ENCODE results near the gene ZBTB16. TPM values are rescaled to one million over a fixed set of nuclear protein-coding genes. Genes with fewer than 3 reads are reported as not detected.

Gene ZBTB16
- total RNA-seq, 2 donors from 2014 or later, result 6.1 to 10.6 TPM

DNA sequence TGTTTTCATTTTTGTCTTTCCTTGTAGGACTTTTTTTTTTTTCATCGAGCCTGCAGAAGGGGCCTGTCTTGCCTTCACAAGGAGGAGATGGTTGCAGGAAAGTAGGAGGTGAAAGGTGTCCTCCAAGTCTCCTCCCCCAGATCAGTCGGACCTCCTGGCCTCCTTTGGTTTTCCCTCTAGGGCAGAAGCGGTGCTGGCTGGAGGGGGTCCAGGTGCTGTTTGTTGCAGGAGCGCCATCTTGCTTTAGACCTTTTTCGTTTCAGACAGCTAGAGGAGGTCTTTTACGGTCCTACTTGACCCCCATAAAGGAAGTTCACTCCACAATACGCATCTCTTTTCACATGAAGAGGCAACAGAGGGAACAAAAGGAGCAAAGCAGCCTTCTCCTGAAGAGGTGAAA, 66.0 kb downstream of the ZBTB16 start:
- H3K36me3 Mint-ChIP-seq (ENCODE audit: low read depth), result no peaks in the 10 kb centered on the region

DNA sequence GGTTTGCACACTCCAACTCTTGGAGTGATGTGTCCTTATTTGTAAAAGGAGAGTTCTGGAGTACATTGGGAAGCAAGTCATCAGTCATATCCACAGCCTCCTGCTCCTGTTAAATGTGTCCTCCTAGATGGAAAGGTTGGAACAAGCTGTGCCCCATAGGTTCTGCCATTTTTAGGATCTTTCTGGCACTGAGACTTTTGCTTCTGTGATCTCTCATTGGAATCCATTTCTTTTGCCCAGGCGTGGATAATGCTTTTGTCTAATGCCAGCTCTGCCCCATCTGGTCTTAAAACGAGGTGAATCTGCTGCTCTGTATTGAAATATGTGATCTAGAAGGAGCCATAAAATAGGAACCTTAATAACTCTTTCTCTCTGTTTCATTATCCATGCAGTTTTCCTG, 66.4 kb downstream of the ZBTB16 start:
- no peaks in the 10 kb centered on the region for H3K27me3 Mint-ChIP-seq
- peaks cover 6% of the 10 kb centered on the region for H3K4me1 Mint-ChIP-seq
- no peaks in the 10 kb centered on the region for H3K36me3 Mint-ChIP-seq (ENCODE audit: low read depth)
- H3K4me3 Mint-ChIP-seq, result no peak overlapping the region
- ATAC-seq (replicated peaks), result no peak
- no peak overlapping the region for H3K27ac Mint-ChIP-seq
- no peaks in the 10 kb centered on the region for H3K9me3 Mint-ChIP-seq

More for the DNA sequence above, 66.0 kb downstream of the ZBTB16 start:
- Mint-ChIP-seq H3K27ac (no peak overlapping the region), H3K4me1 (peaks cover 6% of the 10 kb centered on the region), H3K9me3 (no peaks in the 10 kb centered on the region), H3K27me3 (no peaks in the 10 kb centered on the region), H3K4me3 (no peak overlapping the region)
- no peak for ATAC-seq (replicated peaks)

DNA sequence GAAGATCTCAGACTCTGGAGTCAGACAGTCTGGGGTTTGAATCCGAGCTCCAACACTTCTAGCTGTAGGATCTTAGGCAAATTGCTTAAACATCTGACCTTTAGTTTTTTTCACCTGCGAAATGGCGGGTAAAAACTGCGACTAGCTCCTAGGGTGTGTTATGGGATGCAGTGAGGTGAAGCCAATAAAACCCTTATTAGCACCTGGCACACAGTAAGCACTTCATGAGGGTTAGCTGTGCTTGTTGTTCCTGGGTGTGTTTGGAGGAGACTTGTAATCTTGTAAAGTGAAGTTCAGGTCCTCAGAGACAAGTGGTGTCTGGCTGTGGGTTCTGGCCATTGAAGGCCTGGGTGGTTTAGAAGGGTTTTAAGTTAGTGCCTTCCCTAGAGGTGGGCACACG, 68.9 kb downstream of the ZBTB16 start:
- ATAC-seq (replicated peaks), result no peak
- H3K9me3 Mint-ChIP-seq, result no peaks in the 10 kb centered on the region
- H3K27me3 Mint-ChIP-seq, result no peaks in the 10 kb centered on the region
- no peak overlapping the region for H3K4me3 Mint-ChIP-seq
- H3K36me3 Mint-ChIP-seq (ENCODE audit: low read depth), result no peaks in the 10 kb centered on the region
- no peak overlapping the region for H3K27ac Mint-ChIP-seq
- peaks cover 12% of the 10 kb centered on the region for H3K4me1 Mint-ChIP-seq

DNA sequence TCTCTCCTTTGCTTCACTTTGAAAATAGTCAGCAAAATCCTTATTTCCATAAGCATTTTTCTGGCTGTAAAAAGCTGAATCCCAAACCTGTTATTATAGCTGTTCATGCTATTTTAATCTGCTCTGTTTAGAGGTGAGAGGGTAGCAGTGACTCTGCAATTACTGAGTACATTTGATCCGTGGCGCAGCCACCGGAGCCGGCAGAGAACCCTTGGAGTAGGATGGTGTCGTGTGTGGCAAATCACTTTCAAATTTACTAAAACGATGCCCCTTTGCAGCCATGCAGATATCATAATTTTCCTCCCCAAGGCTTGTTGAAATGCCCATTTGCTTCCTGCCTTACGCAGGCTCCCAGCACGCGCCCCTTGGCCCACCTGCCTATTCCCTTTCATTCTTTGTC, 69.6 kb downstream of the ZBTB16 start:
- Mint-ChIP-seq H3K27me3 (no peaks in the 10 kb centered on the region), H3K36me3 (ENCODE audit: low read depth) (no peaks in the 10 kb centered on the region), H3K9me3 (no peaks in the 10 kb centered on the region), H3K27ac (no peak overlapping the region), H3K4me3 (no peak overlapping the region), H3K4me1 (peaks cover 12% of the 10 kb centered on the region)
- no peak for ATAC-seq (replicated peaks)

DNA sequence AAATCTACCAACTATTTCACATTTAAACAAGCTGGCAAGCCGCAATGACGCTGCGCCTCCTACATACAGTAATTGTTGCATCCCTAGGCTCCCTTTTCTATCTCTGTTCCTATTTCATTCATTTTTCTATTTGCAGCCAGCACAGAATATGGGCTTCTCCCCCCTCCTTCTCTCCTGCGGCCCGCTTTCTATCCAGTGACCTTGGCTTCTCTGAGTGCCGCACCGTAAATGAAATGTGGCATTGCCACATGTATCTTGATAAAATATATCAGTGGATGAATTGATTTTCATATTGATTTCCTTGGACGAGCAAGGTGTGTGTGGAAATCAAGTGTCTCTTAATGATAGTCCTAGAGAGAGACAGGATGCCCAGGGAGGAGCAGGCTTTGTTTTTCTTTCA, 70.2 kb downstream of the ZBTB16 start:
- Mint-ChIP-seq H3K36me3 (ENCODE audit: low read depth) (no peaks in the 10 kb centered on the region), H3K27me3 (no peaks in the 10 kb centered on the region), H3K4me3 (no peak overlapping the region), H3K27ac (no peak overlapping the region), H3K9me3 (no peaks in the 10 kb centered on the region), H3K4me1 (peaks cover 12% of the 10 kb centered on the region)
- no peak for ATAC-seq (replicated peaks)

DNA sequence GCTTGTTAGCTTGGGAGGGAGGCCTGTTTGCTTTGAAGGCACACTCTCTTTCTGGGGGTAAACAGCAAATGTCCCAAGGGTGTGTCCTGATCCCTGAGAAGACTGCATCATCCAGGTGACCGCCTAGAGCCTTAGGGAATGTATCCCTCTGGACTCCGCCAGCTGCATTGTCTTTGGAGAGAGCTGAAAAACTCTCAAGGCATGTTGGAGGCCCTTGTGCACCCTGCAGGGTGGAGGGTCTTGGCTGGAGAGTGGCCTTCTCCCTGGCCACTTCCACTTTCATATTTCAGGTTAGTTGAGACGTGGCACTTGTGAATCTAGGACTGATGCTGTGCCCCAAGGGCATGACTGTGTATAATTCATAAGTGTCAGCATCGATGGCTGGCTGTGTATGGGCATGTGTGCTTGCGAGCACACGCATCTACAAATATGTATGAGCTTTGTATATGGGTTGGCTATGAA, 70.6 kb downstream of the ZBTB16 start:
- Mint-ChIP-seq H3K9me3 (no peaks in the 10 kb centered on the region), H3K27me3 (no peaks in the 10 kb centered on the region), H3K4me1 (peaks cover 12% of the 10 kb centered on the region), H3K36me3 (ENCODE audit: low read depth) (no peaks in the 10 kb centered on the region), H3K4me3 (no peak overlapping the region), H3K27ac (no peak overlapping the region)
- no peak for ATAC-seq (replicated peaks)

DNA sequence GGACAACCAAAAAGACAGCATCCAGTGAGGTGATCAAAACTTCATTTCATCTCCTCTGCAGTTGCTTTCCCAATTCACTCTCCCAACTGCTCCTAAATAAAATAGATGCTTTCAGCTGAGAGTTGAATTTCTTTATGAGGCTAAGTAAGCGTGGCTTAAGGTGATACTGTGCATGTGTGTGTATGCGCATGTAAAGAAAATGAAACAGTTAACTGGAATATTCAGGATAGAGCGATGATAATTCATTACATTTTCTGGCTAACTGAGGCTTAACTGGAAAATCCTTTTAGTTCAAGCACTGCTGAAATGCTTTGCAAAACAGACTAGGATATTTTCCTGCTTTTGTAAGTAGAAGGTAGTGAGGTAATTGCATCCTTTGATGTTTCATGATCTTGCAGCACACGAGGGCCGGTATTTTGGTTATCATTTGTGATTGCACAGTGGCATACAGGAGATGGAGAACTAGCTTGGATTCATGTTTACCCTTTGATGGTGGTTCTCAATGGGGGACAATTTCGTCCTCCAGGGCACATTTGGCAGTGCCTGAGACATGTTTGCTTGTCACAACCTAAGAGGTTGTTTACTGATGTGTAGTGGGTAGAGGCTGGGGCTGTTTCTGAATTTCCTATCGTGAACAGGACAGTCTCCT, 71.2 kb downstream of the ZBTB16 start:
- no peaks in the 10 kb centered on the region for H3K36me3 Mint-ChIP-seq (ENCODE audit: low read depth)
- peaks cover 12% of the 10 kb centered on the region for H3K4me1 Mint-ChIP-seq
- no peak for ATAC-seq (replicated peaks)
- H3K27ac Mint-ChIP-seq, result no peak overlapping the region
- no peaks in the 10 kb centered on the region for H3K9me3 Mint-ChIP-seq
- H3K27me3 Mint-ChIP-seq, result no peaks in the 10 kb centered on the region
- H3K4me3 Mint-ChIP-seq, result no peak overlapping the region

DNA sequence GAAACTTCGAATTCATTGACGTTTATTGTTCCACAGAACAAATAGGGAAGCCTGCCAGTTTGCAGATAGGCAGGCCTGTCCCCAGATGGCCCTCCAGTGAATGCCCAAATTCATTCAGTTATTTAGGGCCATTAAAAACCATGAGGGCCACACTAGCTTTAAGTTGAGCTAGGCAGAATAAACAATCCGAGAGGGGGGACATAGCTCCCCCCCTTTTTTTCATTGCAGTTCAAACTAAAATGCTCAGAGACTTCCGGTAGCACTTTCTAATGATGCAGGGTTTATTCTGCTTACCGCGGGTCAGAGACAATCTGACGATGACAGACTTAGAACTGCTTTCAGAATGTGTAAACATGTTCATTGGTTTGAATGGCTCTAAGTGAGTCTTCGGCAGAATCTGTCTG, 72.0 kb downstream of the ZBTB16 start:
- Mint-ChIP-seq H3K4me1 (peaks cover 12% of the 10 kb centered on the region), H3K4me3 (peak overlapping the region; percentile 14), H3K36me3 (ENCODE audit: low read depth) (no peaks in the 10 kb centered on the region), H3K27me3 (no peaks in the 10 kb centered on the region), H3K27ac (peak overlapping the region; percentile 8), H3K9me3 (no peaks in the 10 kb centered on the region)
- peak; percentile 91 for ATAC-seq (replicated peaks)

DNA sequence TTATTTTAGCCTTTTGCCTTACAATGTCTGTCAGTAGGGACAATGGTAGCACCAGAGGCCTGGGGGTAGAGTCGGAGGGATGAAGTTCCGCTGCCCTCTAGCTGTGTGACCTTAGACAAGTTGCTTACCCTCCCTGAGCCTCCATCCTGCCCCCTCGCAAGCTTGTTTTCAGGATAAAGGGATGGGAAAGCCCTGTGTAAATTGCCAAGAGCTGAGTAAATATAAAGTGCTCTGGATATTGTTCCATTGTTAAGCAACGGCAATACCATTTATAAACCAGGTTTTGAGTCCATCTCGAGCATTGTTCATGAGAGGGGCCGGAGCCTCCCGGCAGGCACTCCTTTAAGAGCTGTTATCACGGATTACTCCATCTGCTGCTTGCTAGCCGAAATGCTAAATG, 72.9 kb downstream of the ZBTB16 start:
- peaks cover 18% of the 10 kb centered on the region for H3K4me1 Mint-ChIP-seq
- H3K27me3 Mint-ChIP-seq, result no peaks in the 10 kb centered on the region
- H3K36me3 Mint-ChIP-seq (ENCODE audit: low read depth), result no peaks in the 10 kb centered on the region
- ATAC-seq (replicated peaks), result no peak
- H3K9me3 Mint-ChIP-seq, result no peaks in the 10 kb centered on the region
- no peak overlapping the region for H3K4me3 Mint-ChIP-seq
- no peak overlapping the region for H3K27ac Mint-ChIP-seq

DNA sequence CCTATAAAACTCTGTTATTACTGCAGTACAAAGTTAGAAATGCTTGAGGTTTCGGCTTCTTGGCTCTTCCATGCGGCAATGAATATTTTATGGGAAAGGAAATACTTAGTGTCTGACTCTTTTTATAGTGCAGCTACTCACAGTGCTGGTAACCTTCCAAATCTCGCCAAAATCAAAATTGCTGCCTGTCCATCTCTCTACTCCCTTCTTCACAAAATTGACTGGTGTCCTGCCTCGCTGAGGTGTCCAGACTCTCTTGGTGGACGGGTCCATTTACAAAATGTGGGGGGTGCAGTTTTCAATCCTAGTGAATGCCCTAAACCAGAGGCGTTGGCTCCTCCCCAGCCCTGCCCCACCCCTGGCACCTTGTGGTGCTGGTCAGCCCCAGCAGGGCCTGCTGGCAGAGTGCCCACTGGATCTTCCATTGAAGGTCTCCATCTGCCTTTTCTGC, 73.5 kb downstream of the ZBTB16 start:
- Mint-ChIP-seq H3K9me3 (no peaks in the 10 kb centered on the region), H3K4me3 (no peak overlapping the region), H3K4me1 (peaks cover 21% of the 10 kb centered on the region), H3K27ac (no peak overlapping the region), H3K27me3 (no peaks in the 10 kb centered on the region), H3K36me3 (ENCODE audit: low read depth) (no peaks in the 10 kb centered on the region)
- ATAC-seq (replicated peaks), result no peak

DNA sequence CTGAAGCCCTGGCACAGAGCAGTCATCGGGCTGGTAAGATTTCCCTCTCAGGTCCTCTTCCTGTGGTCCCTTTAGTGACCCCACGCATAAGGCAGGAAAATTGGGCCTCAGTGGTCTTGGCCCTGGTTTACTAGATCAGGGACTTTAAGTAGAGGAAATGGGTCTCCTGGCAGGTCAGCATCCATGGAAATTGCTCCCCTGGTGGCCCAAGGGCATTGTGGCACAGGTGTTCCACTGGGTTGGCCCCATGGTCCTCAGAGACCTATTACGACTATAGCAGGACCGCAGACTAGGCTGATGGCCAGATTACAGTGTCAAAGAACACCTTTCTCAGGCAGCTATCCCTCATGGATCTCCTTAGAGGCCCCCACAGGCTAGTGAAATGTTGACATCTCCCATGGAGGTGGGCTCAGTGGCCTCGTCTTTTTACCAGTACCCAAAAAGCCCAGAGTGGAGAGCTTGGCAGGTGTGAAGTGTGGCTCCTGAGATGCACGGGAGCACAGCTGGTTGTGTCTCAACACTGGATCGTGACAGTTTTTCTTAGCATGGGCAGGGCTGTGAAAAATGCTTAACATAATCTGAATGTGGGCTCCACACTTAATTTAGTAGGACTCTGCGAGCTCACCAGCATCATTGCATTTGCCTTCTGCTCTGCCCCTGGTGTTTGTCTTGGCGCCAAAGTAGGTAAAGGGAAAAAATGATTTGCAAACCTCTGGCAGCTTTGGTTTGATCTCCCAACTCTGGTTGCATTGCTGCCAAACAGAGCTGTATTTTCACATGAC, 74.2 kb downstream of the ZBTB16 start:
- Mint-ChIP-seq H3K4me1 (peaks cover 23% of the 10 kb centered on the region), H3K4me3 (no peak overlapping the region), H3K36me3 (ENCODE audit: low read depth) (no peaks in the 10 kb centered on the region), H3K27ac (no peak overlapping the region), H3K27me3 (no peaks in the 10 kb centered on the region), H3K9me3 (no peaks in the 10 kb centered on the region)
- no peak for ATAC-seq (replicated peaks)

DNA sequence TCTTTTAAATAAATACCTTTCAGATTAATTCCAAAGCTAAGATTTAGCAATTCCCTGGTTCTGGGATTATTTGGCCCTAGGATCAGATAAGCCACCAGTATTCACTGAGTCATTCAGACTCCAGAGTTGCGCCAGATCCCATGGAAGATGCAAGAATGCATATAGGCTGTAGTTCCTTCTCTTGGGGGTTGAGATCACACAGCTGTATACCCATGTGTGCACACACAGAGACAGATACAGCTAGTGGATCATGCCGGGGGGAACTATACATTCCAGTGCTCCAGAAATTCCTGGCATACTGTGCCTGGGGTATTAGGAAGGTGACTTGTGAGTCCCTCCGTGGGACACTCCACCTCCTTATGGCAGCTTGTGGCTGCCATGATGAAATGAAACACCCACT, 75.4 kb downstream of the ZBTB16 start:
- ATAC-seq (replicated peaks), result no peak
- Mint-ChIP-seq H3K9me3 (no peaks in the 10 kb centered on the region), H3K4me3 (no peak overlapping the region), H3K4me1 (peaks cover 19% of the 10 kb centered on the region), H3K27me3 (no peaks in the 10 kb centered on the region), H3K36me3 (ENCODE audit: low read depth) (no peaks in the 10 kb centered on the region), H3K27ac (no peak overlapping the region)

DNA sequence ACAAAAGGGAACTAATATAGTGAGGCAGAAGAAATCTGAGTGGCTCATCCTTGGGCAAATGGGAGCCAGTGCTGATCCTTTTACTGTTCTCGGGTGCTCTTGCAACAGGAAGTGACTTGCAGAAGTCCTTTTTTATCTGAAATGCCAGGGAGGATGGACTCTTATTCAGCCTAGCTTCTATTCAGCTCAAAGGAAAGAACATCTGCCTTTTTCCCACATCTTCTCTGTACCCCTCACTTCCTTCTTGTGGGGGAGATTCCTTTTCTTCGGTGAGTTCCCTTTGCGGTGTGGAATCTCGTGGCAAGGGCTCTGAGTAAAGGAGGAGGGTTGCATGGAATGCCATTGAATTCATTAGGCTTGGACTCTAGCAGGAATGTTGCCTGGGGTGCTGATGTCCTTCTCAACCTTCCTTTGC, 76.2 kb downstream of the ZBTB16 start:
- ATAC-seq (replicated peaks), result no peak
- Mint-ChIP-seq H3K27ac (no peak overlapping the region), H3K4me1 (peaks cover 18% of the 10 kb centered on the region), H3K36me3 (ENCODE audit: low read depth) (no peaks in the 10 kb centered on the region), H3K9me3 (no peaks in the 10 kb centered on the region), H3K4me3 (no peak overlapping the region), H3K27me3 (no peaks in the 10 kb centered on the region)

DNA sequence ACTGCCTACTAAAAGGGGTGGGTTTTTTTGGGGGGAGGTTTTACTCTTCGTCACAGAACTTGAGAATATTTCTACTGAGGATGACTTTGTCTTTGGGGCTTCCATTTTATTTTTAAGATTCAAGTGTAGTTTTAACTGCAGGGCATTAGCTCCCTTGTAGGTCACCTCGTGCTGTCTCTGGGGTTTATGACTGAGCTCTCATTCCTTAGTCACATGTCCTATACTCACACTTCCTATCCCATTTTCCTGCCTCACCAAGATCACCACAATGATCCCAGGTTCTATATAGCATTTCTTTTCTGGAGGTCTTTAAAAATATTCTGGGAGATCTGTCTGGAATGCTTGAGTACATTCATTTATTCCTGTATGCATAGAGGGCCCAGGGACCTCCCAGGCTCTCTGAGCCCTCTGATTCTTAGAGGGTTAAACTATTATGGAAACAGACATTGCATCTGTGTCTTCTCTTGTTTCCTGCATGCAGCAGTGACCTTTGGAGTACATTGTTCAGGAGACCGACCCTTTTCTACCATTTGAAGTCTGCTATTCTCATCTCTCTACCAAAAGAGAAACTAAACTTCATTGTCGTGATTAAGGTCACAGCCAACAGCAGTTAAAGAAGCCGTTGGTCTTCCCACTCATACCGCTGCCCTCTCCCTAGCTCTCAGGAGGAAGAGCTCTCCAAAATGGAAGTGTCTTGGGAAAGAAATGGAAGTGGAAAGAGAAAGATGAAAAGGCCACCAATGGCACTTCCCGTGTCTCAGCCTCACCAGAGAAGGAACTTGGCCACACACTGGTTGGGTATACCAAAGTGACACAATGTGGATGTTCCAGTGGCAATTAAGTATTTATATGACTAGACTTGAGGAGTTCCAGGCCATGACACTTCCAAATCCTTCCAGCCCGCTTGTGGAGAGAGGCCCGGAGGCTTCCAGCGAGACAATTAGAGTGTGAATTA, 77.5 kb downstream of the ZBTB16 start:
- ATAC-seq (replicated peaks), result no peak
- peak overlapping the region; percentile 65 for H3K27ac Mint-ChIP-seq

More for the DNA sequence above, 77.5 kb downstream of the ZBTB16 start:
- Mint-ChIP-seq H3K4me1 (peaks cover 12% of the 10 kb centered on the region), H3K4me3 (peak overlapping the region; percentile 61), H3K36me3 (ENCODE audit: low read depth) (no peaks in the 10 kb centered on the region), H3K9me3 (no peaks in the 10 kb centered on the region), H3K27me3 (no peaks in the 10 kb centered on the region)

Measured in activated T-helper 17 cell treated with anti-CD3 and anti-CD28 coated beads, Interleukin-2, amount 50 U/mL, for 72 hours (primary cell).